ENCODE results near the gene GRIK5.

- TF ChIP-seq CTCF (IDR thresholded peaks at IDR 0.05; ENCODE audit: poor library complexity) (no peak), EZH2 (IDR thresholded peaks at IDR 0.05; ENCODE audit: borderline replicate concordance) (no peak)
These were observed 51.4 kb downstream of the GRIK5 start for GRCh38 chr19:42018503-42019193.
